GM12878 (cell line): ENCODE results near the gene RFWD3. TPM values are rescaled to one million over a fixed set of nuclear protein-coding genes. Genes with fewer than 3 reads are reported as not detected.

Experiments
- ATAC-seq: fragments of 200-7000 bp; cut with Tn5 transposase; 3 replicates; pipeline ENCODE4 v1.9.1; 2020; ENCODE audit warnings: mild to moderate bottlenecking, moderate library complexity
- BruUV-seq: library from RNA; stranded (reverse); fragments of 400-500 nt; replicated peaks from 2 replicates; lab custom pipeline; 2021; lab: Mats Ljungman, UMichigan
- CTCF ChIA-PET: fragments of 300-600 bp; sonication (Branson Sonifier 250); formaldehyde crosslinking; extraction: SDS; loops from one replicate; lab custom pipeline; 2021; ENCODE audit warnings: inconsistent platforms; lab: Yijun Ruan, JAX
- POLR2A ChIA-PET: fragments of 350-600 bp; formaldehyde crosslinking; extraction: SDS; loops from one replicate; lab custom pipeline; 2021; ENCODE audit warnings: inconsistent platforms; lab: Charles Lee
- RAD21 ChIA-PET: fragments of 300-600 bp; sonication (Branson Sonifier 250); formaldehyde crosslinking; loops from one replicate; lab custom pipeline; 2023; ENCODE audit warnings: antibody characterized with exemption; ENCODE audit not compliant: unreplicated experiment; lab: Charles Lee
- SMC1A ChIA-PET: fragments of 300-600 bp; sonication (Branson Sonifier 250); formaldehyde crosslinking; loops from one replicate; lab custom pipeline; 2023; ENCODE audit not compliant: unreplicated experiment, uncharacterized antibody; lab: Charles Lee
- DNase-seq: peaks from one replicate; pipeline ENCODE4 v3.0.0-alpha.2; 2011; ENCODE audit warnings: low read depth, low spot score
- FAIRE-seq: peaks from 3 replicates; lab custom pipeline; 2011; peaks lifted over from hg19 to GRCh38; lab: Jason Lieb, UNC
- H2AFZ ChIP-seq: 2 replicates; pipeline ENCODE4 v1.6.0; 2011; ENCODE audit warnings: low read depth, low read length, control low read depth; ENCODE audit not compliant: control insufficient read depth
- H3K27ac ChIP-seq: 2 replicates; pipeline ENCODE4 v1.5.1; 2011; ENCODE audit warnings: control low read depth; ENCODE audit not compliant: control insufficient read depth, insufficient read depth
- H3K27me3 ChIP-seq, 2 experiments: replicated peaks in 1 of 2; 2 replicates each; pipeline versions ENCODE4 v1.6.0 to v1.6.1; 2011; ENCODE audit warnings: low read length in 1 of 2; ENCODE audit not compliant: control insufficient read depth in 2 of 2, insufficient read depth in 2 of 2
- H3K36me3 ChIP-seq, 2 experiments: 2 replicates each; pipeline ENCODE4 v1.5.1; 2011; ENCODE audit warnings: low read length in 1 of 2; ENCODE audit not compliant: control insufficient read depth in 2 of 2, insufficient read depth in 2 of 2
- H3K4me1 ChIP-seq: 2 replicates; pipeline ENCODE4 v1.6.1; 2011; ENCODE audit warnings: mild to moderate bottlenecking, low read length, moderate library complexity, mixed read lengths; ENCODE audit not compliant: control insufficient read depth, insufficient read depth
- H3K4me2 ChIP-seq: 2 replicates; pipeline ENCODE4 v1.6.0; 2011; ENCODE audit warnings: control low read depth; ENCODE audit not compliant: control insufficient read depth, insufficient read depth
- H3K4me3 ChIP-seq: fragments of 200-600 bp; sonication (generic); 2 replicates; pipeline ENCODE4 v1.5.1; 2016
- H3K79me2 ChIP-seq: 2 replicates; pipeline ENCODE4 v1.6.0; 2011; ENCODE audit warnings: low read length; ENCODE audit not compliant: control insufficient read depth, insufficient read depth
- H3K9ac ChIP-seq: 2 replicates; pipeline ENCODE4 v1.8.0; 2011; ENCODE audit warnings: low read length, control low read depth, mixed read lengths; ENCODE audit not compliant: control insufficient read depth, insufficient read depth
- H3K9me3 ChIP-seq: replicated peaks from 3 replicates; pipeline ENCODE4 v1.5.1; 2011; ENCODE audit warnings: mild to moderate bottlenecking, low read length; ENCODE audit not compliant: control insufficient read depth, insufficient read depth
- H4K20me1 ChIP-seq: 2 replicates; pipeline ENCODE4 v1.6.0; 2011; ENCODE audit not compliant: control insufficient read depth, insufficient read depth
- ATF7 ChIP-seq: fragments of 450-650 bp; IDR thresholded peaks from 2 replicates; pipeline ENCODE4 v1.6.1; 2016; ENCODE audit warnings: low read depth, mild to moderate bottlenecking
- BACH1 ChIP-seq: fragments of 450-650 bp; IDR thresholded peaks from 2 replicates; pipeline ENCODE4 v1.6.1; 2017; ENCODE audit warnings: mild to moderate bottlenecking, borderline replicate concordance
- CREM ChIP-seq: IDR thresholded peaks from 2 replicates; pipeline ENCODE4 v1.6.1; 2014; ENCODE audit warnings: antibody characterized with exemption, low read depth
- NBN ChIP-seq: fragments of 450-650 bp; IDR thresholded peaks from 2 replicates; pipeline ENCODE4 v1.6.1; 2016
- RB1 ChIP-seq: fragments of 450-650 bp; formaldehyde crosslinking; IDR thresholded peaks from 2 replicates; pipeline ENCODE4 v1.6.1; 2017; ENCODE audit warnings: mild to moderate bottlenecking, borderline replicate concordance
- SKIL ChIP-seq: fragments of 450-650 bp; IDR thresholded peaks from 2 replicates; pipeline ENCODE4 v1.6.1; 2017; ENCODE audit warnings: mild to moderate bottlenecking, low read depth, inconsistent platforms; ENCODE audit not compliant: poor library complexity, severe bottlenecking
- SMARCA5 ChIP-seq: fragments of 450-650 bp; IDR thresholded peaks from 2 replicates; pipeline ENCODE4 v1.6.1; 2017; ENCODE audit warnings: mild to moderate bottlenecking
- SREBF2 ChIP-seq: IDR thresholded peaks from 2 replicates; pipeline ENCODE4 v1.6.1; 2012; ENCODE audit warnings: mild to moderate bottlenecking, low read length
- STAT3 ChIP-seq: IDR thresholded peaks from 2 replicates; pipeline ENCODE4 v1.6.1; 2011; ENCODE audit warnings: low read depth, low read length, improper control_type of control experiment
- TCF12 ChIP-seq: IDR thresholded peaks from 2 replicates; pipeline ENCODE4 v1.6.1; 2011; ENCODE audit warnings: low read depth, mild to moderate bottlenecking, low read length
- WGBS: methylation state at CpG from one replicate; pipeline ENCODE4 v1.1.6; 2016; ENCODE audit warnings: low lambda C conversion rate; ENCODE audit not compliant: insufficient replicate concordance, insufficient coverage; ENCODE audit errors: missing lambda C conversion rate; 5-methylcytosine and 5-hydroxymethylcytosine counted together
- in situ Hi-C: fragments of 300-500 bp; cut with MboI; formaldehyde crosslinking; loops from 9 replicates; pipeline ENCODE4 v1.14.3; 2018; ENCODE audit warnings: mixed read lengths
- intact Hi-C: fragments of 100-400 bp; cut with micrococcal nuclease; formaldehyde crosslinking; loops from one replicate; pipeline ENCODE4 v1.14.2; 2022; ENCODE audit not compliant: unreplicated experiment
- polyA plus RNA-seq, 11 experiments: library from polyadenylated mRNA; depleted of rRNA in 4 of 11; unstranded in 6 of 11; stranded (reverse) in 5 of 11; fragments of >200 nt; fragmentation: Nextera tagmentation in 4 of 11; fragmentation: Illumina TruSeq in 1 of 11; extraction: Ambion mirVana in 4 of 11; extraction: Trizol in 1 of 11; gene quantifications; 1 replicate in 1 of 11; 2 replicates in 10 of 11; pipeline versions ENCODE4 v1.2.1 to v1.2.3, GENCODE V29; 2011 to 2016; ENCODE audit warnings: inconsistent platforms in 2 of 11, missing spikeins in 2 of 11, low read depth in 1 of 11
- total RNA-seq, 4 experiments: library from RNA; depleted of rRNA in 3 of 4; stranded (reverse); fragments of >200 nt in 3 of 4; fragmentation: Illumina TruSeq in 1 of 4; extraction: Trizol in 1 of 4; gene quantifications; 2 replicates each; pipeline versions ENCODE4 v1.2.1 to v1.2.3, GENCODE V29; 2013 to 2021
- TF ChIP-seq, protein P1 (sequence below): fragments of 150-350 bp; IDR thresholded peaks from 2 replicates; pipeline ENCODE4 v1.6.1; 2016; ENCODE audit warnings: low read depth, low read length

The RFWD3 gene
- total and polyA plus RNA-seq, 10 of the 15 experiments (the other 5 are each of a cell fraction or from before 2014, with no cell fraction given): 10.7 to 78.5 (median 51.2) TPM

DNA sequence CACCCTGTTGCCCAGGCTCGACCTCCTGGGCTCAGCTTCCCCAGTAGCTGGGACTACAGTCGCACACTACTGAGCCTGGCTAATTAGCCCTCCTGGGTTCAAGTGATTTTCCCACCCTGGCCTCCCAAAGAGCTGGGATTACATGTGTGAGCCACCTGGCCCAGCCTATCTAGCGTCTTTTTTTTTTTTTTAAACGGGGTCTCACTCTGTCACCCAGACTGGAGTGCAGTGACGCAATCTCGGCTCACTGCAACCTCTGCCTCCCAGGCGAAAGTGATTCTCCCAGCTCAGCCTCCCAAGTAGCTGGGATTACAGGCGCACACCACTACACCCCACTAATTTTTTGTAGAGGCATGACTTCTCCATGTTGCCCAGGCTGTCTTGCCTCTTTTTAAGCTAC lies 93.1 kb downstream of the RFWD3 start:
- no peak overlapping the region for H3K4me2 ChIP-seq
- 100% methylated on average over 5 of the region's 8 CpGs for WGBS
- H2AFZ ChIP-seq: no peak overlapping the region
- H4K20me1 ChIP-seq: no peaks in the 10 kb centered on the region
- peaks cover 0 to 3% of the 10 kb centered on the region in 2 experiments; a peak in 1 of 4 replicates for H3K36me3 ChIP-seq
- peaks cover 10% of the 10 kb centered on the region for H3K4me1 ChIP-seq
- ATAC-seq: no peak
- intact Hi-C loops: no loop called here
- no peak overlapping the region for H3K4me3 ChIP-seq
- no TSS peak for BruUV-seq
- ChIA-PET CTCF (interaction anchor here (0.7 to 0.9 kb wide), 2 partner anchors 12 to 78 kb away, joined by 3 read pairs; no protein-coding TSS in a partner anchor), RAD21 (interaction anchor here (1.1 kb wide), 1 partner anchor 12 kb away, joined by 3 read pairs; no protein-coding TSS in a partner anchor), POLR2A (interaction anchor here (0.7 to 1.8 kb wide), 2 partner anchors 19 to 33 kb away, joined by 3 to 5 read pairs; partner anchors contain the start of gene GLG1), SMC1A (interaction anchor here (0.8 to 0.9 kb wide), 2 partner anchors 12 to 81 kb away, joined by 3 to 4 read pairs; no protein-coding TSS in a partner anchor)
- H3K79me2 ChIP-seq: peaks cover 50% of the 10 kb centered on the region
- FAIRE-seq: no peak
- H3K27me3 ChIP-seq: no peaks in the 10 kb centered on the region
- no peak overlapping the region for H3K27ac ChIP-seq
- no peaks in the 10 kb centered on the region for H3K9me3 ChIP-seq
- DNase-seq: no peak
- in situ Hi-C loops: no loop called here
- H3K9ac ChIP-seq: no peak overlapping the region
- TF ChIP-seq STAT3 (no peak), ATF7 (no peak), SMARCA5 (no peak), NBN (no peak), CREM (no peak), TCF12 (no peak), BACH1 (no peak), SKIL (no peak), RB1 (no peak), SREBF2 (no peak)
- TF ChIP-seq, protein P1, sequence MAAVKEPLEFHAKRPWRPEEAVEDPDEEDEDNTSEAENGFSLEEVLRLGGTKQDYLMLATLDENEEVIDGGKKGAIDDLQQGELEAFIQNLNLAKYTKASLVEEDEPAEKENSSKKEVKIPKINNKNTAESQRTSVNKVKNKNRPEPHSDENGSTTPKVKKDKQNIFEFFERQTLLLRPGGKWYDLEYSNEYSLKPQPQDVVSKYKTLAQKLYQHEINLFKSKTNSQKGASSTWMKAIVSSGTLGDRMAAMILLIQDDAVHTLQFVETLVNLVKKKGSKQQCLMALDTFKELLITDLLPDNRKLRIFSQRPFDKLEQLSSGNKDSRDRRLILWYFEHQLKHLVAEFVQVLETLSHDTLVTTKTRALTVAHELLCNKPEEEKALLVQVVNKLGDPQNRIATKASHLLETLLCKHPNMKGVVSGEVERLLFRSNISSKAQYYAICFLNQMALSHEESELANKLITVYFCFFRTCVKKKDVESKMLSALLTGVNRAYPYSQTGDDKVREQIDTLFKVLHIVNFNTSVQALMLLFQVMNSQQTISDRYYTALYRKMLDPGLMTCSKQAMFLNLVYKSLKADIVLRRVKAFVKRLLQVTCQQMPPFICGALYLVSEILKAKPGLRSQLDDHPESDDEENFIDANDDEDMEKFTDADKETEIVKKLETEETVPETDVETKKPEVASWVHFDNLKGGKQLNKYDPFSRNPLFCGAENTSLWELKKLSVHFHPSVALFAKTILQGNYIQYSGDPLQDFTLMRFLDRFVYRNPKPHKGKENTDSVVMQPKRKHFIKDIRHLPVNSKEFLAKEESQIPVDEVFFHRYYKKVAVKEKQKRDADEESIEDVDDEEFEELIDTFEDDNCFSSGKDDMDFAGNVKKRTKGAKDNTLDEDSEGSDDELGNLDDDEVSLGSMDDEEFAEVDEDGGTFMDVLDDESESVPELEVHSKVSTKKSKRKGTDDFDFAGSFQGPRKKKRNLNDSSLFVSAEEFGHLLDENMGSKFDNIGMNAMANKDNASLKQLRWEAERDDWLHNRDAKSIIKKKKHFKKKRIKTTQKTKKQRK: no peak

Other genes with a start within 250 kb of the RFWD3 start
- not detected in 2 replicates for gene CLEC18B, start 245.4 kb downstream of the RFWD3 start, total RNA-seq (2014; rRNA removed)
- gene CLEC18B, start 245.4 kb downstream of the RFWD3 start, total RNA-seq (2014; rRNA removed; fragmentation: Illumina TruSeq; extraction: Trizol): not detected in 2 replicates
- gene CLEC18B, start 245.4 kb downstream of the RFWD3 start, total RNA-seq (2021): 0.16 and 0.21 TPM in 2 replicates
- 0.16 TPM in 1 of 2 replicates, not detected in the other for gene CLEC18B, start 245.4 kb downstream of the RFWD3 start, polyA plus RNA-seq (2011; rRNA removed)
- 0.32 TPM in 1 of 2 replicates, not detected in the other for gene CLEC18B, start 245.4 kb downstream of the RFWD3 start, polyA plus RNA-seq (2014; fragmentation: Illumina TruSeq; extraction: Trizol)
- gene CLEC18B, start 245.4 kb downstream of the RFWD3 start, polyA plus RNA-seq (2014; fragmentation: Nextera tagmentation; extraction: Ambion mirVana): under 1 TPM in 1 of 2 experiments, not detected in 1; 0.03 TPM
- gene CLEC18B, start 245.4 kb downstream of the RFWD3 start, polyA plus RNA-seq (2014; rRNA removed): not detected in 2 replicates
- not detected for gene CLEC18B, start 245.4 kb downstream of the RFWD3 start, polyA plus RNA-seq (2016; fragmentation: Nextera tagmentation; extraction: Ambion mirVana)
- gene GLG1, start 59.8 kb downstream of the RFWD3 start, total RNA-seq (2014; rRNA removed): 27.0 and 31.0 TPM in 2 replicates
- 28.5 and 29.0 TPM in 2 replicates for gene GLG1, start 59.8 kb downstream of the RFWD3 start, total RNA-seq (2014; rRNA removed; fragmentation: Illumina TruSeq; extraction: Trizol)
- 41.9 and 45.5 TPM in 2 replicates for gene GLG1, start 59.8 kb downstream of the RFWD3 start, total RNA-seq (2021)
- gene GLG1, start 59.8 kb downstream of the RFWD3 start, polyA plus RNA-seq (2011; rRNA removed): 32.4 and 42.4 TPM in 2 replicates
- 24.3 and 27.4 TPM in 2 replicates for gene GLG1, start 59.8 kb downstream of the RFWD3 start, polyA plus RNA-seq (2014; fragmentation: Illumina TruSeq; extraction: Trizol)
- 1 to 10 TPM; 7.6 to 9.6 TPM for gene GLG1, start 59.8 kb downstream of the RFWD3 start, polyA plus RNA-seq (2014; fragmentation: Nextera tagmentation; extraction: Ambion mirVana)
- gene GLG1, start 59.8 kb downstream of the RFWD3 start, polyA plus RNA-seq (2014; rRNA removed): 22.4 and 24.5 TPM in 2 replicates
- 10 to 100 TPM; 41.0 to 49.4 TPM for gene GLG1, start 59.8 kb downstream of the RFWD3 start, polyA plus RNA-seq (2016; fragmentation: Nextera tagmentation; extraction: Ambion mirVana)
- gene MLKL, start 34.0 kb upstream of the RFWD3 start, total RNA-seq (2014; rRNA removed): 10.2 and 12.5 TPM in 2 replicates
- 11.6 and 12.2 TPM in 2 replicates for gene MLKL, start 34.0 kb upstream of the RFWD3 start, total RNA-seq (2014; rRNA removed; fragmentation: Illumina TruSeq; extraction: Trizol)
- 11.6 and 12.0 TPM in 2 replicates for gene MLKL, start 34.0 kb upstream of the RFWD3 start, total RNA-seq (2021)
- gene MLKL, start 34.0 kb upstream of the RFWD3 start, polyA plus RNA-seq (2011; rRNA removed): 14.5 and 15.0 TPM in 2 replicates
- gene MLKL, start 34.0 kb upstream of the RFWD3 start, polyA plus RNA-seq (2014; fragmentation: Illumina TruSeq; extraction: Trizol): 13.3 and 16.1 TPM in 2 replicates
- gene MLKL, start 34.0 kb upstream of the RFWD3 start, polyA plus RNA-seq (2014; fragmentation: Nextera tagmentation; extraction: Ambion mirVana): 1 to 10 TPM; 3.8 to 5.2 TPM
- gene MLKL, start 34.0 kb upstream of the RFWD3 start, polyA plus RNA-seq (2014; rRNA removed): 11.5 and 12.0 TPM in 2 replicates
- gene MLKL, start 34.0 kb upstream of the RFWD3 start, polyA plus RNA-seq (2016; fragmentation: Nextera tagmentation; extraction: Ambion mirVana): 10 to 100 TPM in 1 of 2 experiments, 1 to 10 TPM in 1; 9.9 to 10.9 TPM
- 0.05 and 0.73 TPM in 2 replicates for gene FA2H, start 107.9 kb upstream of the RFWD3 start, total RNA-seq (2014; rRNA removed)
- 0.18 and 0.60 TPM in 2 replicates for gene FA2H, start 107.9 kb upstream of the RFWD3 start, total RNA-seq (2014; rRNA removed; fragmentation: Illumina TruSeq; extraction: Trizol)
- 0.27 and 0.38 TPM in 2 replicates for gene FA2H, start 107.9 kb upstream of the RFWD3 start, total RNA-seq (2021)
- gene FA2H, start 107.9 kb upstream of the RFWD3 start, polyA plus RNA-seq (2011; rRNA removed): 0.54 and 0.61 TPM in 2 replicates
- 0.66 and 16.7 TPM in 2 replicates for gene FA2H, start 107.9 kb upstream of the RFWD3 start, polyA plus RNA-seq (2014; fragmentation: Illumina TruSeq; extraction: Trizol)
- under 1 TPM in 1 of 2 experiments, not detected in 1; 0.05 TPM for gene FA2H, start 107.9 kb upstream of the RFWD3 start, polyA plus RNA-seq (2014; fragmentation: Nextera tagmentation; extraction: Ambion mirVana)
- 0.08 and 0.51 TPM in 2 replicates for gene FA2H, start 107.9 kb upstream of the RFWD3 start, polyA plus RNA-seq (2014; rRNA removed)
- gene FA2H, start 107.9 kb upstream of the RFWD3 start, polyA plus RNA-seq (2016; fragmentation: Nextera tagmentation; extraction: Ambion mirVana): not detected